Fibroblast of pulmonary artery (primary cell): ENCODE results near the gene MAN1C1.

Experiments
- DNase-seq: peaks from one replicate; pipeline ENCODE4 v3.0.0-alpha.2; 2010; ENCODE audit warnings: low read depth
- H3K4me3 ChIP-seq: replicated peaks from 2 replicates; pipeline ENCODE4 v1.5.1; 2011; ENCODE audit warnings: low read depth, mild to moderate bottlenecking, control low read depth, low read length, moderate library complexity
- TF ChIP-seq, protein P1 (sequence below): IDR thresholded peaks from 2 replicates; pipeline ENCODE4 v1.5.1; 2011; ENCODE audit warnings: mild to moderate bottlenecking, control low read depth, low read length, inconsistent platforms; ENCODE audit errors: missing control alignments

MAN1C1 gene

DNA sequence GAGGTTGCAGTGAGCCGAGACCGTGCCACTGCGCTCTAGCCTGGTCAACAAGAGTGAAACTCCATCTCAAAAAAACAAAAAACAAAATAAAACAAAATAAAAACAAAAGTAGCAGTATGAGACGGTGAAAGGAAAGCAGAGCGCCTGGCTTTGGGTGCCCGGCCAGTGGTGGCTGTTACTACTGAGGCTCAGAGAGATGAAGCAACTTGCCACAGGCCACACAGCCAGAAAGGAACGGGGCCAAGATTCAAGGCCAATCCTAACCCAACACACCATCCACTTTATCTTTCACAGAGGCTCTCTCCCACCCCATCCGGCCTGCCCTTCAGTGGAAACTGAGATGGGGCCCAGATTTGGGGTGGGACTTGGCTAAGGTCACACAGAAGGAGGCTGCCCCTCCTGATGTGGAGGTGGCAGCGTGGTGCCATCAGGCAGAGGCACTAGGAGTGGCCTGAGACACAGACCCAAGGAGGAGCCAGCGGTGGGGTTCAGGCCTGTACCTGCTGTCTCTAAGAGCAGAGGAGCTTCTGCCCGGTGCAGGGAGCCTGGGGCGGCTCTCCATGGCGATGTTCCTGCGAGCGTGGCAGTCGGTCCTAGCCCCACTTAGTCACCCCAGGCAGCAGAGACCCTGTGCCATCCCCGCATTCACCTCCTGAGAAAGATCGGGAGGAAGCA, 40.0 kb upstream of the MAN1C1 start:
- no peak for DNase-seq
- TF ChIP-seq, protein P1, sequence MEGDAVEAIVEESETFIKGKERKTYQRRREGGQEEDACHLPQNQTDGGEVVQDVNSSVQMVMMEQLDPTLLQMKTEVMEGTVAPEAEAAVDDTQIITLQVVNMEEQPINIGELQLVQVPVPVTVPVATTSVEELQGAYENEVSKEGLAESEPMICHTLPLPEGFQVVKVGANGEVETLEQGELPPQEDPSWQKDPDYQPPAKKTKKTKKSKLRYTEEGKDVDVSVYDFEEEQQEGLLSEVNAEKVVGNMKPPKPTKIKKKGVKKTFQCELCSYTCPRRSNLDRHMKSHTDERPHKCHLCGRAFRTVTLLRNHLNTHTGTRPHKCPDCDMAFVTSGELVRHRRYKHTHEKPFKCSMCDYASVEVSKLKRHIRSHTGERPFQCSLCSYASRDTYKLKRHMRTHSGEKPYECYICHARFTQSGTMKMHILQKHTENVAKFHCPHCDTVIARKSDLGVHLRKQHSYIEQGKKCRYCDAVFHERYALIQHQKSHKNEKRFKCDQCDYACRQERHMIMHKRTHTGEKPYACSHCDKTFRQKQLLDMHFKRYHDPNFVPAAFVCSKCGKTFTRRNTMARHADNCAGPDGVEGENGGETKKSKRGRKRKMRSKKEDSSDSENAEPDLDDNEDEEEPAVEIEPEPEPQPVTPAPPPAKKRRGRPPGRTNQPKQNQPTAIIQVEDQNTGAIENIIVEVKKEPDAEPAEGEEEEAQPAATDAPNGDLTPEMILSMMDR = no peak
- no peak overlapping the region for H3K4me3 ChIP-seq

DNA sequence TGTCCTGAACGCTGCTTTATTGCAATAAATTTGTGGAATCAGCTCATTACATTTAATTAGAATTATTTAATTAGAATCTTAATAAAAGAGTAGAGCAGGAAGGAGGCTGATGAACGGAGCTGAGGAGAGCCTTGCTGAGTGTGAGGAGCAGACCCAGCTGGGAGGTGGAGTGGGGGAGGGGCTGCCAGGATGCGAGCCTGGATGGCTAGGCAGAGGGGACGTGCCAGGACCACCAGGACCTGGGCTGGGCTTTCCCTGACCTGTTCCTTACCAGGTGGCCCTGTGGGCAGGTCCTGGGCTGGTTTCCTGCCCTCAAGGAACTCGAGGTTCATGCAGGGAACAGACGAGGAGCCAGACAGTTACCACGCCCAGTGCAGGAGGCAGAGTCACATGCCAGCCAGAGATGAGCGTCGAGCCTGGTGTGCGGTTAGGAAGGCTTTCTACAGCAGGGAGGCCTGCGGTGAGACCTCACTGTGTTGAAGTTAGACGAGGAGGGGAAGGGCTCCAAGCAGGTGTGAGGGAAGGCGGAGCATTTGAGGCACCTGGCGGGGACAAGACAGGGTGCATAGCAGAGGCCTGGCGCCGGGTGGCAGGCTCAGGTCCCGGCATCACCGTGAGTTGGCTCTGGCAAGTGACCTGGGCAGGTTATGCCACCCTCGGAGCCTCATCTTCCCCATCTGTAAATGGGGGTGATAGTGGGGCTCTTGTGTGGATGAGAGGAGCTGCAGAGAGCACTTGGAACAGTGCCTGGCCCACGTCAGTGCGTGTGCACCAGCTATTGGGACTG, 39.3 kb upstream of the MAN1C1 start:
- DNase-seq = no peak
- TF ChIP-seq, protein P1 = no peak
- H3K4me3 ChIP-seq = no peak overlapping the region

DNA sequence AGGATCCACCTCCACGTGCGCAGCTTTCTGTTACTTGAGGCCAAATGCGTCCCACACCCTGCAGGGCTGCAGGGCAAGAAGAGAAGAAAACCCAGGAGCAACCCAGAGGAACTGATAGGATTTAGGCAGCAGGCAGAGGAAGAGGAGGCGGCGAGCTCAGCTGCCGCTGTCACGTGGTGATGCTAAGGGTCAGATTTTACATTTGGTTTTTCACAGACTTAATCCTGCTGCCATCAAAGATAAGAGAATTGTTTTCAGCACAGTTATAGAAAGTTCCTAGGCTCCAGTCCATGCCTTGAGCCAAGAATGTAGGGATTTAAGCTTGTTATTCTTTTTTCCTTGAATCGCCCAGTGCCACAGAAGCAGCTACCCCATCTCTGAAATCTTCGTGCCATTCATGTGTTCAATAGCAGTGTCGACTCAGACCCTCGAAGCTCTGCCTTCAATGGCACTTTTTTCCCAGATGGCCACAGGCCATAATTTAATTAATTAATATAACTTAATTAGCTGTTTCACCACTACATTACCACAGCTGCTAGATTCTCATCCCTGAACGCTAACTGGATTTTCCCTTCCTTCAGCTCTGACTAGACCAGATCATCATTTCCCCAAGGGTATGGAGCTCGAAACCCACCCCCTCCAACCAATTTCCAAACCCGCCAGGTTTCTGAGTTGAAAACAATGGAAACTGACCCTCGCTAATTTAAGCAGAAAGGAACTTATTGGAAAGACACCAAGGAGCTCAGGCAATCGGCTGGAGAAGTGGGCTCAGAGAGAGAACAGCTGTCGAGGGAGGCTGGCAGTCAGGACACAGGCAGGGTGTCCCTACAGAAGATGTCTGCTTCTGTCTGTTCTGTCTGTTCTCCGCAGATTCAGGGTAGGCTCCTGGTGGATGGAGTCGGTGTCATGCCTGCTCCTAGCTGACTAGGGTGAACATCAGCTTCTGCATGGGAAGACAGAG, 37.0 kb upstream of the MAN1C1 start:
- TF ChIP-seq, protein P1 = no peak
- H3K4me3 ChIP-seq = no peak overlapping the region
- DNase-seq = no peak

DNA sequence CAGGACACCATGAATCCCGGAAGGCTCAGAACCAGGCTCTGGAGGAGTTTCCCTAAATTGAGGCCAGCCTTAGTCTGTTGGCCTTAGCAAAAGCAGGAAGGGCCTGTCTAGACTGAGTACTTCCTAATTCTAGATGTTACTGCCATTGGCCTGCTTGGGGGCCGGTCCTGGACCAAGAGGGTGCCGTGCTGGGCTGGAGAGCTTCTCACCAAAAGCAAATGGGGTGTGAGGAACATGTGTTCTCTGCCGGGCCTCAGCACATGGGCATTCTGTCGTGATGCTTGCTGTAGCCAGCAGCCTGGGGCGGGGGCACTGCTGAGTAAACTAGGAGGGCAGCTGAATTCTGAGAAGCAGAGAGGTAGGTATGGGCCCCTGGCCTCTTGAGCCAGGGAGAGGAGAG, 35.7 kb upstream of the MAN1C1 start:
- DNase-seq = no peak
- TF ChIP-seq, protein P1 = no peak
- no peak overlapping the region for H3K4me3 ChIP-seq

DNA sequence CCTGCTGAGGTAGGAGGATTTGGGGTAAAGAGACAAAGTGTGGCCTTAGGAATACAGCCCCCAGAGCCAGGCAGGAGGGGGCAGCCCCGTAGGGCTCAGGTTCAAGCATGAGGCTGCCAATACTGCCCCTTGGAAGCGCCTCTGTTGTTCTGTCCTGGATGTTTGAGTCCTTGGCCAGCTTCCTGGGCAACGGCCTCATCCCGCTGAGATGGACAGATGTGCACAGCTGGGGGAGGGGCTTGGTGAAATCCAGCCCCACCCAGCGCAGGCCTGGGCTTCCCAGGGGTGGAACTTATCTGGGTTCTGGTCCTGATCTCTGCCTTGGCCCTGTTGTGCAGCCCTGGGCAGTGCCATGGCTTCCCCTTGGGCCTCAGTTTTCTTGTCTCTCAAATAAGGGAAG, 34.8 kb upstream of the MAN1C1 start:
- H3K4me3 ChIP-seq = no peak overlapping the region
- DNase-seq = no peak
- TF ChIP-seq, protein P1 = no peak

DNA sequence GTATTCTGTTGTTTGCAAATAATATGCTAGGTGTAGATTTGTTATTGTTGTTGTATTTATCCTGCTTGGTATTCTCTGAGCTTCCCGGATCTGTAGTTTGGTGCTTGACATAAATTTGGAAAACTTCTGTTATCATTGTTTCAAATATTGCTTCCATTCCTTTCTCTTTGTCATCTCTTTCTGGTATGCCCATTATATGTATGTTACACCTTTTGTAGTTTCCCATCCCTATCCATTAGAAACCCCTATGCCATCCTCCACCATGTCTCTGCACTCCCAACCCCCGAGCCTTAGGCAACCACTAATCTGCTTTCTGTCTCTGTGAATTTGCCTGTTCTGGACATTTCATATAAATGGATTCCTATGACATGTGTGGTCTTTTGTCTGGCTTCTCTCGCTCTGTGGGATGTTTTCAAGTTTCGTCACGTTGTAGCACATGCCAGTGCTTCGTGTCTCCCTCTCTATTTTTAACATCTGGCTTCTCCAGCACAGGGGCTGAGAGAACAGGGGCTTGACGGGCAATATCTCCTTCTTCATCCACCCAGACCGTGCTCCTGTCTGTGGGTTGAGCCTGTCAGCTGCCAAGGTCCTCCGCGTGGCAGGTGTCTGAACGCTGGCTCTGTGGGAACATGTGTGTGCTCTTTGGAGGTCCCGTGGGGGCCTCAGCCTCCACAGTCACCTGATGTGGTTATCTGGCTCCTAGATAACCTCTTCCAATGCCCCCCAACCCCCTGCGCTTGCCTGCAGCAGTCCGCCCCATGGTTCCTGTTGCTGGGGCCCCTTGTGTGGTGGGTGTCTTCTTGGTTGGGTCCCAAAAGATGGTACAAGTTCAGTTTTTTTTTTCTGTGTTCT, 32.8 kb upstream of the MAN1C1 start:
- DNase-seq = no peak
- TF ChIP-seq, protein P1 = no peak
- no peak overlapping the region for H3K4me3 ChIP-seq
